HUES6 (cell line): Measurements from ENCODE around the gene SEMA5A.

Experiments
- H3K27ac ChIP-seq: 2 replicates; pipeline ENCODE4 v1.7.0; 2013; ENCODE audit warnings: low read depth, mild to moderate bottlenecking, low read length, inconsistent platforms
- H3K27me3 ChIP-seq: 2 replicates; pipeline ENCODE4 v1.6.1; 2013; ENCODE audit warnings: low read length; ENCODE audit not compliant: control insufficient read depth, insufficient read depth
- H3K36me3 ChIP-seq: 2 replicates; pipeline ENCODE4 v1.6.1; 2013; ENCODE audit warnings: low read length; ENCODE audit not compliant: control insufficient read depth, insufficient read depth
- H3K4me1 ChIP-seq: 2 replicates; pipeline ENCODE4 v1.6.1; 2013; ENCODE audit warnings: low read length; ENCODE audit not compliant: control insufficient read depth, insufficient read depth
- H3K4me3 ChIP-seq: 2 replicates; pipeline ENCODE4 v1.5.1; 2013; ENCODE audit warnings: low read depth, low read length
- H3K9ac ChIP-seq: one replicate; pipeline ENCODE4 v1.6.1; 2013; ENCODE audit warnings: mild to moderate bottlenecking, low read length
- H3K9me3 ChIP-seq: 2 replicates; pipeline ENCODE4 v1.6.1; 2013; ENCODE audit warnings: low read depth, low read length; ENCODE audit not compliant: control insufficient read depth, insufficient read depth

SEMA5A gene

DNA sequence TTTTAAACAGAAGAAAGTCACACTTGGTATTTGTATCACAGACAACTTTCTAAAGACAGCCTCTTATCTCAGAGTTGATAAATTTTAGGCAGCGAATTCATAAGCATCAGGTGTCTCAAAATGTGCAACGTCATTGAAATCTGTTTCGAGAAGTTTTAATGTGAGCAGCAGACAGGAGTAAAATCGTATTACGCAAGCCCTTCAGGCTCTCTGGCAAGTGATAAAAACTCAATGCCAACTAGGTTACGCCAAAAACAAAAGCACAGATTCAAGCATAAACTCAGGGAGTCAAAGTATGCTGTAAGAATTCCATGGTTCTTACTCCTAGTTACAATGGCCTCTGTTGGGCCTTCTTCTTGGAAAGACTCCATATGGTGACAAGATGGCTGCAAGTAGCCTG lies 244.7 kb downstream of the SEMA5A start:
- Histone ChIP-seq H3K27me3 (no peaks in the 10 kb centered on the region), H3K9me3 (no peaks in the 10 kb centered on the region), H3K27ac (no peak overlapping the region), H3K9ac (no peak overlapping the region), H3K4me3 (no peak overlapping the region), H3K36me3 (no peaks in the 10 kb centered on the region), H3K4me1 (no peaks in the 10 kb centered on the region)

DNA sequence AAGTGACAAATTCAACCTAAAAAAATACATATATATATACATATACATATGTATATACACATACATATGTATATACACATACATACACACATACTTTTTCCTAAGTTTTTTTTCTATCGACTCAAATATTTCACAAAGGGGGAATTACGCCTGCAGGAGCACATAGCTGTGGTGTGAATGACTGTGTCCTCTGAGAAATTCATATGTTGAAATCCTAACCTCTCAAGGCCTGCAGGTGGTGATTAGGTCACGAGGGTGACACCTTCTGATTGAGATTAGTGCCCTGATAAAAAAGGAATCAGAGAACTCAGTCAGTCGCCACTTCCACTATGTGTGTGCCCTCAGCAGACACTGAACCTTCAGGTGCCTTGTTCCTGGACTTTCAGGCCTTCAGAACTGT lies 248.7 kb downstream of the SEMA5A start:
- Histone ChIP-seq H3K27me3 (no peaks in the 10 kb centered on the region), H3K9ac (no peak overlapping the region), H3K27ac (no peak overlapping the region), H3K36me3 (no peaks in the 10 kb centered on the region), H3K4me3 (no peak overlapping the region), H3K4me1 (peaks cover 10% of the 10 kb centered on the region; the same call in 1 of the 2 replicates), H3K9me3 (no peaks in the 10 kb centered on the region)

DNA sequence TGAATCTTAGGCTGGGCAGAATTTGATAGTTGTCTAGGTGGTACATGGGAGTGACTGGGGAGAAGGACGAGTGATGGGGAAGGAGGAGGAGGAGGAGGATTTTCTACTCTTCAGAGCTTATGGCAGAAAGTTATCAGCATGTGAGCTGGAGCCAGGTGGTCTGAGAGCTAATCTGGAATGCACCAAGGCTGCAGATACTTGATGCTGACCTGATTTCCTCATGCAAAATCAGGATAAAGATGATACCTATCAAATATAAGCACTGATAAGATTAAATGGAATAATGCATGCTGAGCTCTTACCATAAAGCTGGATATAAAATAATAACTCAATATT lies 250.4 kb downstream of the SEMA5A start:
- no peaks in the 10 kb centered on the region for H3K36me3 ChIP-seq
- H3K27ac ChIP-seq = no peak overlapping the region
- H3K9ac ChIP-seq = no peak overlapping the region
- no peak overlapping the region for H3K4me3 ChIP-seq
- peaks cover 10% of the 10 kb centered on the region; the same call in 1 of the 2 replicates for H3K4me1 ChIP-seq
- H3K27me3 ChIP-seq = no peaks in the 10 kb centered on the region
- H3K9me3 ChIP-seq = no peaks in the 10 kb centered on the region

DNA sequence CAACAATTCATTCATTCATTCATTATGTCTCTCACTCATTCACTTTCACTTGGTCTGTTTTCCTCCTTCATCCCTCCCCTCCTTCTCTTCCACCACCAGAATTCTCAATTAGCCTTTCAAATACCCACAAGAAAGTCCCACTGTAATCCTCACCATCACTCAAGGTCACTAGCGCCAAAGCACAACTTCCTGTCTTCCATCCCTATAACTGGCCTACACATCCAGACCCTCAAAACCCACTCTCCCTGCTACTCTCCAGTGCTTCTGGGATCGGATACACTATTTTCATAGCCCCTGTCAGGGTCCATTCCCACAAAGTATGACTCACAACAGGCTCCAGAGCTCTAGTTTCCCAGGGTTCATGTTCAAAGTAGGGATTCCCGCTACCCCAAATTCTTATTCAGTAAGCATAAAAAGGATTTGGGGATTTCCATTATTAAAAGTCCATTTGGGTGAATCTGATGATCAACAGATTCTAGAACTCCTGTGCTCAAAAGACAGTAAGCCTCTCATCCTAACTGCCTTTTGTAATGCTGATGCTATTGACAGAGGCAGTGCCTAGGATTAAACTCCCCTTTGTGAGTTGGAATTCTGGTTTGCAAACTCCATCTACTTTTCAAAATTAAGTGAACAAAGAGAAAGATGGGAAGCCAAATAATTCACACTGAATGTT lies 250.9 kb downstream of the SEMA5A start:
- H3K27ac ChIP-seq = no peak overlapping the region
- no peak overlapping the region for H3K9ac ChIP-seq
- no peaks in the 10 kb centered on the region for H3K27me3 ChIP-seq
- H3K36me3 ChIP-seq = no peaks in the 10 kb centered on the region
- no peak overlapping the region for H3K4me3 ChIP-seq
- peaks cover 10% of the 10 kb centered on the region; the same call in 1 of the 2 replicates for H3K4me1 ChIP-seq
- H3K9me3 ChIP-seq = no peaks in the 10 kb centered on the region

DNA sequence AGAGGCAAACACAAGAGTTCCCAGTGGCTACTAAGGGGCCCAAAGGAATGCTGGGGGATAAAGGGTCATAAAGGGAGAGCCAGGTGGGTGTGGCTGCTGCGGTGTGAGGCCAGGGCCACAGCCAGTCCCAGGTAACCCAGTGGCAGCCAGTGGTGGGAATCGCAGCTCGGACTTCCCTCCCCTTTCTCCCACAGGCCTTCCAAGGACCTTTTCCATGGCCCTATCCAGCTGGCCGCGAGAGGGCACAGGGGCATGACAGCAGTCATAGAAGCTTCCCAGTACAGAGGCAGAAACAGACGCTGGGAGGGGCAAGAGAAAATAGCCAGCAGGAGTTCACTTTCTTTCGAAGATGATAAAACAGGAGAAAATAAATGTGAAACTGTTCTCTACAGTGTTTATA lies 257.6 kb downstream of the SEMA5A start:
- H3K36me3 ChIP-seq = no peaks in the 10 kb centered on the region
- H3K27me3 ChIP-seq = no peaks in the 10 kb centered on the region
- H3K9ac ChIP-seq = no peak overlapping the region
- H3K27ac ChIP-seq = no peak overlapping the region
- no peaks in the 10 kb centered on the region for H3K4me1 ChIP-seq
- H3K4me3 ChIP-seq = no peak overlapping the region
- no peaks in the 10 kb centered on the region for H3K9me3 ChIP-seq

DNA sequence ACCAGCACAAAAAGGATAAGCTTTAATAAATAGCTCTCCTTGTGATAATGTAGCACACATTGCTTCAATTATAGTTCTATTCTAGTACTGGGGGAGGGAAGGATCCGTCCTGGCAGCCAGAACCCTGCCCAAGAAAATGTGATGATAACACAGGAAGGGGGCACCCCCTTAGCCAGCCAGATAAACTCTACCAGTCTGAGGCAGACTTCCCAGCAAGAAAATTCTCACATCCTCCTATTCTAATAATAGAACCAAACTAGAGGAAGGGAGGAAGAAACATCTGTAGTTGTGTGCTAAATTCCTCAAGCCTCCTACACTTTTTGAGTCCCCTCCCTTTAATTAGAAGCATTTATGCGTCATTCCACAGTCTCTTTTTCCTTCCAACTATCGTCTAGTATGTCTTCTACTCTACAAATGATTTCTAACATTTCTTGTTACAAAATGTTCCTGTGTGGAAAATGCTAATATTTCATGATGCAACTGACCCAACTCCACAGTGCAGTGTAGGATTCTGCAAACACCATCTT lies 261.0 kb downstream of the SEMA5A start:
- no peaks in the 10 kb centered on the region for H3K27me3 ChIP-seq
- no peak overlapping the region for H3K9ac ChIP-seq
- H3K4me1 ChIP-seq = no peaks in the 10 kb centered on the region
- no peak overlapping the region for H3K27ac ChIP-seq
- H3K9me3 ChIP-seq = no peaks in the 10 kb centered on the region
- H3K4me3 ChIP-seq = no peak overlapping the region
- no peaks in the 10 kb centered on the region for H3K36me3 ChIP-seq

DNA sequence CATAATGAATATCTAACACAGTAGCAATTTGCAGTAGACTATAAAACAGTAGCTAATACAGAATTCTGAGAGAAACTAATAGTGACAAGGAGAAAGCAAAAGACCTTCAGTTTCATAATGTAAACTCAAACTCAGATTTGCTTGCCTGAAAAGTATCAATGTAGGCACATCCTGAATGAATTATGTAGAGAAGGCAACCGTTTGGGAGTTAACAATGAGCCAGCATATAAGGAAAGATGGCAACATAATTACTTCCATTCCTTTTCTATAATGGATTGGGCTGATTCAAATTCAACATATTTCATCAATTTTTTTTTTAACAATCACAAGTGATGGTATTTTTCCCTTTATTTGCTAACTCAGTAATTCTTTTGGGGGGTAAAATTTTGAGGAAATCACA lies 261.6 kb downstream of the SEMA5A start:
- Histone ChIP-seq H3K27me3 (no peaks in the 10 kb centered on the region), H3K27ac (no peak overlapping the region), H3K9me3 (peaks cover 3% of the 10 kb centered on the region; the same call in 1 of the 2 replicates), H3K4me1 (no peaks in the 10 kb centered on the region), H3K9ac (no peak overlapping the region), H3K4me3 (no peak overlapping the region), H3K36me3 (no peaks in the 10 kb centered on the region)

DNA sequence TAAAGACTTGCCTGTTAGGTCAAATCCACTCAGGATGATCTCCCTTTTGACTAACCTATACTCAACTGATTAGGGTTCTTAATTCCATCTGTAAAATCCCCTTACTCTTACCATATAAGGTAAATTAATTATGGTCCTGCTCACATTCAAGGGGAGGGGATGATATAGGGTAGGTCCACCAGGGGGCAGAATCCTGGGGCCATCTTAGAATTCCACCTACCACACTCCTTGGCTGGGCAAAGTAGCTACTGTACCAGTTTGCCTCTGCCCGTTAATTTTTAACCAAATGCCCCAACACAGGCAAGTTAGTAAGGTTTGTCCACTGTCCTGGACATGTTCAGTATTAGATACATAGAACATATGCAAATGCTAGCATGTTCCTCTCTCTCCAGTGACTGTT lies 262.4 kb downstream of the SEMA5A start:
- Histone ChIP-seq H3K27me3 (no peaks in the 10 kb centered on the region), H3K36me3 (no peaks in the 10 kb centered on the region), H3K9ac (no peak overlapping the region), H3K9me3 (peaks cover 11% of the 10 kb centered on the region), H3K27ac (no peak overlapping the region), H3K4me3 (no peak overlapping the region), H3K4me1 (no peaks in the 10 kb centered on the region)

DNA sequence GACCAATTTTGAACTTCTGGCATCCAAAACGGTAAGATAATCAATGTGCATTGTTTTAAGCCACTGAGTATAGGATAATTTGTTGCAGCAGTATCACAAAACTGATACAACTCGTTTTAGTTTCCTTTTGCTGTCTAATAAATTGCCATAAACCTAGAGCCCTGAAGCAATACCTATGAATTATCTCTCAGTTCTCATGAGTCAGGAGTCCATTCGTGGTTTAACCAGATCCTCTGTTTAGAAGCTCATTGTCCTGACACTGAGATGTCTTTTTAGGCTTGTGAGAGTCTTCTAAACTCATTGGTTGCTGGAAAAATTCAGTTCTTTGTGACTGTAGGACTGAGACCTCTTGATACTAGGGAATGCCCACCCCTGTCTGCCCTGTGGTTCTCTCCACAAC lies 262.9 kb downstream of the SEMA5A start:
- no peaks in the 10 kb centered on the region for H3K27me3 ChIP-seq
- no peak overlapping the region for H3K9ac ChIP-seq
- no peaks in the 10 kb centered on the region for H3K4me1 ChIP-seq
- H3K9me3 ChIP-seq = peaks cover 14% of the 10 kb centered on the region
- no peaks in the 10 kb centered on the region for H3K36me3 ChIP-seq
- H3K4me3 ChIP-seq = no peak overlapping the region
- no peak overlapping the region for H3K27ac ChIP-seq

DNA sequence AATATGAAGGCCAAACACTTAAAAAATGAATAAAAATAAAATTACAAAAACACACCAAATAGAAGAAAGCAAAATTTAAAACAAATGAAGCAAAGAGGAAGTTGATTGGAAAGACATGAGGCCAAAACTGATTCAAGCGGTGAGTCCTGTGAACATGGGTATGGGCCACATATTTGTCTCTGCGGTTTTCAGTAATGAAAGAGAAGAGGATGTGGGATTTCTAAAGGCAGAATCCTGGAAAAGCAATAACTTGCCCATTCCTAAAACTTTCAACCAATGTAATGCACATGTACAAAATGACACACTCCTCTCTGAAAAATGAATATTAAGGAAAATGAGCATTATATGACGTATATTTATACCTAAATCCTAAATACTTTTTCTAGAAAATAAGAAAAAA lies 263.7 kb downstream of the SEMA5A start:
- H3K27me3 ChIP-seq = no peaks in the 10 kb centered on the region
- no peaks in the 10 kb centered on the region for H3K4me1 ChIP-seq
- no peaks in the 10 kb centered on the region for H3K36me3 ChIP-seq
- no peak overlapping the region for H3K9ac ChIP-seq
- peaks cover 14% of the 10 kb centered on the region for H3K9me3 ChIP-seq
- no peak overlapping the region for H3K4me3 ChIP-seq
- H3K27ac ChIP-seq = no peak overlapping the region

DNA sequence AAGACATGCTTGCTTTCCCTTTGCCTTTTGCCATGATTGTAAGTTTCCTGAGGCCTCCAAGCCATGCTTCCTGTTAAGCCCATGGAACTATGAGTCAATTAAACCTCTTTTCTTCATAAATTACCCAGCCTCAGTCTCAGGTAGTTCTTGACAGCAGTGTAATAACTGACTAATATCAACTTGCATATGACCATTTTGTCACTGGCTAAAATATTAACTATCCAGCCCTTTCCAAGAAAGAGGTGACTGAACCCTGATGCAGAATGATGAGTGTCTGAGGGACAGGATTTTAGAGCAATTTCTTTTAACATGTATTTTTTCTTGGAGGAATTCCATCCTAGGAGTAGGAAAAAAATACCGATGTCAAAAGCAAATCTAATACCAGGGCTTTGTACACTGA lies 266.1 kb downstream of the SEMA5A start:
- H3K9ac ChIP-seq = no peak overlapping the region
- H3K9me3 ChIP-seq = peaks cover 14% of the 10 kb centered on the region
- H3K27me3 ChIP-seq = no peaks in the 10 kb centered on the region
- no peak overlapping the region for H3K27ac ChIP-seq
- no peak overlapping the region for H3K4me3 ChIP-seq
- no peaks in the 10 kb centered on the region for H3K36me3 ChIP-seq
- H3K4me1 ChIP-seq = no peaks in the 10 kb centered on the region
